ENCODE data around the gene IFT88.
A peak's percentile ranks its signal among the peaks of the same experiment; 100 is the strongest.

Gene IFT88

GRCh38 chr13:20558982-20559381, 8.0 kb upstream of the IFT88 start:
- TF ChIP-seq MAX (IDR thresholded peaks at IDR 0.05; ENCODE audit: low read depth, low read length) (no peak), POLR2A (IDR thresholded peaks at IDR 0.05; ENCODE audit: extremely low read depth, insufficient read length) (no peak), MYC (IDR thresholded peaks at IDR 0.05; ENCODE audit: low read depth, low read length) (no peak)
- TF ChIP-seq, protein P1, sequence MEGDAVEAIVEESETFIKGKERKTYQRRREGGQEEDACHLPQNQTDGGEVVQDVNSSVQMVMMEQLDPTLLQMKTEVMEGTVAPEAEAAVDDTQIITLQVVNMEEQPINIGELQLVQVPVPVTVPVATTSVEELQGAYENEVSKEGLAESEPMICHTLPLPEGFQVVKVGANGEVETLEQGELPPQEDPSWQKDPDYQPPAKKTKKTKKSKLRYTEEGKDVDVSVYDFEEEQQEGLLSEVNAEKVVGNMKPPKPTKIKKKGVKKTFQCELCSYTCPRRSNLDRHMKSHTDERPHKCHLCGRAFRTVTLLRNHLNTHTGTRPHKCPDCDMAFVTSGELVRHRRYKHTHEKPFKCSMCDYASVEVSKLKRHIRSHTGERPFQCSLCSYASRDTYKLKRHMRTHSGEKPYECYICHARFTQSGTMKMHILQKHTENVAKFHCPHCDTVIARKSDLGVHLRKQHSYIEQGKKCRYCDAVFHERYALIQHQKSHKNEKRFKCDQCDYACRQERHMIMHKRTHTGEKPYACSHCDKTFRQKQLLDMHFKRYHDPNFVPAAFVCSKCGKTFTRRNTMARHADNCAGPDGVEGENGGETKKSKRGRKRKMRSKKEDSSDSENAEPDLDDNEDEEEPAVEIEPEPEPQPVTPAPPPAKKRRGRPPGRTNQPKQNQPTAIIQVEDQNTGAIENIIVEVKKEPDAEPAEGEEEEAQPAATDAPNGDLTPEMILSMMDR (IDR thresholded peaks at IDR 0.05; ENCODE audit: low read depth, low read length): no peak
- no peak for DNase-seq (ENCODE audit: low read depth)
- H3K4me3 ChIP-seq (ENCODE audit: low read depth, low read length): no peak overlapping the region

GRCh38 chr13:20559659-20560356, 7.1 kb upstream of the IFT88 start:
- DNase-seq (ENCODE audit: low read depth): no peak
- TF ChIP-seq, protein P1 (IDR thresholded peaks at IDR 0.05; ENCODE audit: low read depth, low read length): no peak
- no peak for TF ChIP-seq MAX (IDR thresholded peaks at IDR 0.05; ENCODE audit: low read depth, low read length)
- TF ChIP-seq MYC (IDR thresholded peaks at IDR 0.05; ENCODE audit: low read depth, low read length): no peak
- TF ChIP-seq POLR2A (IDR thresholded peaks at IDR 0.05; ENCODE audit: extremely low read depth, insufficient read length): no peak
- no peak overlapping the region for H3K4me3 ChIP-seq (ENCODE audit: low read depth, low read length)

GRCh38 chr13:20561741-20562140, 5.2 kb upstream of the IFT88 start:
- TF ChIP-seq MYC (IDR thresholded peaks at IDR 0.05; ENCODE audit: low read depth, low read length) (no peak), POLR2A (IDR thresholded peaks at IDR 0.05; ENCODE audit: extremely low read depth, insufficient read length) (no peak), MAX (IDR thresholded peaks at IDR 0.05; ENCODE audit: low read depth, low read length) (no peak)
- TF ChIP-seq, protein P1 (IDR thresholded peaks at IDR 0.05; ENCODE audit: low read depth, low read length): no peak
- no peak for DNase-seq (ENCODE audit: low read depth)

GRCh38 chr13:20565115-20565736, 1.7 kb upstream of the IFT88 start:
- DNase-seq (ENCODE audit: low read depth): no peak
- no peak for TF ChIP-seq MAX (IDR thresholded peaks at IDR 0.05; ENCODE audit: low read depth, low read length)
- no peak overlapping the region for H3K4me3 ChIP-seq (ENCODE audit: low read depth, low read length)

More at GRCh38 chr13:20561741-20562140, 5.2 kb upstream of the IFT88 start:
- H3K4me3 ChIP-seq (ENCODE audit: low read depth, low read length): no peak overlapping the region

DNA sequence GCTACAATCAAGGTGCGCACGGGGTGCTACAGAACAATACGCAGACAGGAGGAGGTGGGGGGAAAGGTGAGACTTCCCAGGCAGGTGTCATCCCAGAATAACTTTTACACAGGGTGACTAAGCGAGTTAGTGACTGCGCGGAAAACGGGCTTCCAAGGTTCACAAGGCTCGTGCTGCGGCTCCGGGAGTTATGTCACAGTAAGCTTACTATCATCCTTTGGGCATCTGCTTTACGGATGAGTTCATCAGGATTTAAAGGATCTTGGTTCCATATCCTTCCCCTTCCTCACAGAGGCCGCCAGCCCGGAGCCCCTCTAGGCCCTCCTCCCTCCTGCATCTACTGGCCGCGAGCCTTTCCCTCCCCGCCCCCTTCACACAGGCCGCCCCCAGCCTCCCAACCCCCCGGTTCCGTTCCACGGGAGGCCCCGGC, 474 bp upstream of the IFT88 start:
- TF ChIP-seq, protein P1 (IDR thresholded peaks at IDR 0.05; ENCODE audit: low read depth, low read length): no peak
- TF ChIP-seq MAX (IDR thresholded peaks at IDR 0.05; ENCODE audit: low read depth, low read length) (no peak), MYC (IDR thresholded peaks at IDR 0.05; ENCODE audit: low read depth, low read length) (no peak), POLR2A (IDR thresholded peaks at IDR 0.05; ENCODE audit: extremely low read depth, insufficient read length) (no peak)
- no peak for DNase-seq (ENCODE audit: low read depth)
- peak overlapping the region; percentile 83 for H3K4me3 ChIP-seq (ENCODE audit: low read depth, low read length)

DNA sequence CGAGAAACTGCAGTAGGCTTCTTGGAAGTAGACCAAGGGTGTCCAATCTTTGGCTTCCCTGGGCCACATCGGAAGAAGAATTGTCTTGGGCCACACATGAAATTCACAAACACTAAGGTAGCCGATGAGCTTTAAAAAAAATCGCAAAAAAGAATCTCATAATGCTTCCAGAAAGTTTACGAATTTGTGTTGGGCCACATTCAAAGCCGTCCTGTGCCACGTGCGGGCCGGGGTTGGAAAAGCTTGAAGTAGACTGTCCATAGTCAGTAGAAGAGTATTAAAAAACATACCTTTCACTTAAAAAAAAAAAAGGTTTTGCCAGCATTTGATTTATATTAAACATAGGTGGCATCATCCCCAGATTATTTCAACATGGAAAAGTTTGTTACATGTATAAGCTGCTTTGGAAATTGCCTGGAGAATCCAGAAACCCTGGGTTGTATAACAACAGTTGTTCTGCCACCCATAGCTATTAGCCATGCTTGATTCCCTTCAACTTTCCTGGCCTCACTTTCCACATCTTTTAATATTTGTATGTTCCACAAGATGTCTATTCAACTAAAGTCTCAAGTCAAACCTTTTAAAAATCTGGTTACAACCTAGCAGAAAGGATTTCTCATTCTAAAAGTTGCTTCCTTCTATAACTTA, 1.0 kb downstream of the IFT88 start:
- peak overlapping the region; percentile 90 for H3K4me3 ChIP-seq (ENCODE audit: low read depth, low read length)
- DNase-seq (ENCODE audit: low read depth): peak; percentile 28
- TF ChIP-seq, protein P1 (IDR thresholded peaks at IDR 0.05; ENCODE audit: low read depth, low read length): no peak

All from NB4 (cell line).